ENCODE measurements around the gene SYT12.

Gene SYT12

DNA sequence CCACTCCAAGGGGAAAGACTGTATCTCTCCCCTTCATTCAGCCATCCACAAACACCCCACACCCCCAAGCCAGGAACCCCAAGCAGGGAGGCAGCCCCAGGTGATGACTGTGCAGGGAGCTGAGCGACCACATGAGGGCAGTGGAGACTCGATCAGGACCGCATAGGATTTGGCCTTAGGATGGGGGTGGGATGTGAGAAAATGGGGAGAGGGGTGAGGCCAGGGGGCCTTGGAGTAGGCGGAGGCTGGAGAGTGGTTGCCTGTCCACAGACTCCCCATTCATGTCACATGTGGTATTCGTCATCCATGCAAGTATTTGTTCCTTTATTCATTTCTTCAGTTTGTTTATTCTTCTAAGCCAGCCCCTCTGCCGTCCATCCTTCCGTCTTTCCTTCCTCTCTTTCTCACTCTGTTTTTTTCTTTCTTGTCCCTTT, 31.0 kb downstream of the SYT12 start:
- DNase-seq (ENCODE audit: extremely low spot score, insufficient read length, low read depth) (peak; percentile 58), FAIRE-seq (peak; percentile 70)

DNA sequence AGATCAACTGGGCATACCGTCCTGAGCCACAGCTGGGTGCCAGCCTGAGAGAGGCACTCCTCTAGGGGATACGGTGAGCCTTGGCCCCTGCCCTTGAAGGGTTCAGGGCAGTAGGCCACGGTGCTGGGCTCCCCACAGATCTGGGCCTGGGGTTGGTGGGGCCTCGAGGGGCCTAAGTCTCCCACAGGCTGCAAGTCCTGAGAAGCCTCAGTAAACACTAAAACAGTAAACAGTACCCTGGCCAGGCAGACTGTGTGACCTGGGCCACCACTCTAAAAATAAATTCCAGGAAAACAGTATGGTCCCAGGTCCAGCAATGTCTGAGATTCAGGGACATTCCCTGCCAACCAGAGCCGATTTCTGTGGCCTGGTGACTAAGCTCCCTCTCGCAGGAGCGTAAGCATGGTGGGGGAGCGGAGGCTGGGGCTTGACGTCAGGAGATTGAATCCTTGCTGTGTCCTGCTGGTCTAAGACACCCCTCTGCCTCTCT, 31.5 kb downstream of the SYT12 start:
- FAIRE-seq (no peak), DNase-seq (ENCODE audit: extremely low spot score, insufficient read length, low read depth) (no peak)

DNA sequence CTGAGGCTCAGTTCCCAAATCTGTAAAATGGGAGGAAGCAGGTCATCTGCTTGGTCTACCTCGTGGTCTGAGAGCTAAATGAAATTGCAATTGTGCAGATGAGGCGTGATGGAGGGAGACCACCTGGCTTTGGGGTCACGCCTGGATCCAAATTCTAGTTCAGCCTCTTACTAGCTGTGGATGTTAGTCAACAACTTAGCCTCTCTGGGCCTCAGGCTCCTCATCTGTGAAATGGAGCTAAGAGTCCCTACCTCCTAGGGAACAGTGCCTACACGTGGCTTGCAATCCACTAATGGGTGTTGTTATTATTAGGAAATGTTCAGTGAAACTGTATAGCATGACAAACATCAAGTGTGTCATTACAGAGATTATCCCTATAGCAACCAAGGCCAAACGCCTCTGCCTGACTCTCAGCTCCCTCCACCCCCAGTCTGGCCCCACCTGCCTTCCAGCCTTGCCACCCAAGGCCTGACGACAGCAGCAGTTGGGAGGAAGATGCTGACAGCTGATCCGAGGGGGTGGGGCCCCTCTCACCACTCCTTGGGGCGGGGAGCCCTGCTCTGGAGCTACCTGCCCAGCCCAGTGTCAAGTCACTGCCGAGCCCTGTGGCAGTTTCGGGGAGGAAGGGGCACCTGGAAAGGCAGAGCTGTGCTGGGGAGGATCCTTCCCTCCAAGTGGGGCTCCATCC, 32.0 kb downstream of the SYT12 start:
- no peak for FAIRE-seq
- DNase-seq (ENCODE audit: extremely low spot score, insufficient read length, low read depth) = no peak

DNA sequence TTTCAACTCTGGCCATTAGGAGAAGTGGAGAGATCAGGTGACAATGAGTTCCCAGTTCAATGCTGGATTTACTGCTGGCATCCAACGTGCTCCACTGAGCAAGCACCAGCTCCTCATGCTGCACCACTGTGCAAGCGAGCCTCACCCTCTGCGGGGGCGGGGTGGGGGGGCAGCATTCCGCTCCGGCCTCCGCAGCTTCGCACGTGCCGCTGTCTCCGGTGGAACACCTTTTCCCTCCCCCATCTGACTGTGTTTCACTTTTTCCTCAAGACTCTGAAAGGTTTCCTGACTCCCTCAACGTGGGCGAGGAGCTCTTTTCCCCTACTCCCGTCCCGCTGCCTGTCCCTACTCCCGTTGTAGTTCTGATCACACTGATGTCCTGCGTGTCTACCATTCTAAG, 32.9 kb downstream of the SYT12 start:
- FAIRE-seq (no peak), DNase-seq (ENCODE audit: extremely low spot score, insufficient read length, low read depth) (no peak)

DNA sequence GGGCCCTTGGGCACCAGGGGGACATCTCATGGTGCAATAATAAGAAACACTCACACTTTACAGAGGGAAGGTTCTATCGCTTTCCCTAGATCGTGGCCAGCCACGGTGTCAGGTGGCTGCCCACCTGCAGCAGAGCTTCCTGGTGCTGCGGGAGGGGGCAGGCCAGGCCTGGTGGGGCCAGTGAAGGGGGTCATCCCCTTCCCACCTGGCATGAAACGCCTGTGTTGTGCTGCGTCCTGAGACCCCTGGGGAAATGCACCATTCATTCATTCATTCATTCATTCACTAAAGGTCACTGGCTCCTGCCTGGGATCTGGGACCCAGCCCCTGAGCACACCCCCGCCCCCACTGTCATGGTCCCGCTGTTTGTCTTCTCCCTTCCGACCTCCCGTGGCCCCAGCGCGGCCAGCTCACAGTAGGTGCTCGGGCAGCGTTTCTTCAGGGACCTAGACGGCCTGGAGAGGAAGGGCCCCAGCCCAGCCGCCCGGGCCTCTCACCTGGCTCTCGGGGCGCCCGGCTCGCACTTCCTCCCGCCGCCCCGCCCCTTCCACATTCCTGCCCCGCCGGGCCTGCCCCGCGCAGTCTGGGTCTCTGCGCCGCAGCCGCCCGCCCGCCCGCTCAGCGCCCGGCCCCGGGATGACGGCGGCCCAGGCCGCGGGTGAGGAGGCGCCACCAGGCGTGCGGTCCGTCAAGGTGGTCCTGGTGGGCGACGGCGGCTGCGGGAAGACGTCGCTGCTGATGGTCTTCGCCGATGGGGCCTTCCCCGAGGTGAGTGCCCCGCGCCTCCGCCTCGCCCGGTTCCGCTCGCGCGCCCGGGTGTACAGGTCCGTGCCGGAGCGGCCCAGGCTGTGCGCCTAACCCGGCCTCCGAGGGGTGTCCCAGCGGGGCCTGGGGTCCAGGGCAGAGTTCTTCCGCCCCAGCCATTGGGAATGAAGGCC, 33.6 kb downstream of the SYT12 start, which contains the start of gene RHOD:
Gene RHOD, plus strand, starts transcription at position 581 of the 938 bp plus-strand sequence. Its CDS starts 56 bp downstream, at position 637.
- DNase-seq (ENCODE audit: extremely low spot score, insufficient read length, low read depth) = no peak
- FAIRE-seq = no peak

DNA sequence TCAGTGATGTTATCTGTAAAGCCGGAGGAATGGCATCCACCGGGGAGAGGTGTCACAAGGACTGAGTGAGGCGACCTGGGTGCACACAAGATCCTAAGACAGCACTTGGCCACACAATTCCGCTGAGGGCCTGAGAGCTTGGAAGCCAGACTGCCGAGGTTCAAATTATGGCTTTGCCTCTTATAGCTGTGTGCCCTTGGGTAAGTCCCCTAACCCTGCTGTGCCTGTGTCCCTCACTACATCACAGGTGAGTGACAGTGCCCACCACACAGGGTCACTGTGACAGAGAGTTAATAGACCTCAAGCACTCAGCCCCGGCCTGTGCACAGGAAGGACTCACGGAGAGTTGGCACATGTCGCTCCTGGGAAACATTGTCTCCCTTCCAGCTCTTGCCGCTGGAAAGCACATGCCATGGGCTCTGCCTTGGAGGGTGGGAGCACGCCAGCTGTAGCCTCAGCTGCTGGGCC, 34.3 kb downstream of the SYT12 start:
- no peak for FAIRE-seq
- DNase-seq (ENCODE audit: extremely low spot score, insufficient read length, low read depth) = no peak

DNA sequence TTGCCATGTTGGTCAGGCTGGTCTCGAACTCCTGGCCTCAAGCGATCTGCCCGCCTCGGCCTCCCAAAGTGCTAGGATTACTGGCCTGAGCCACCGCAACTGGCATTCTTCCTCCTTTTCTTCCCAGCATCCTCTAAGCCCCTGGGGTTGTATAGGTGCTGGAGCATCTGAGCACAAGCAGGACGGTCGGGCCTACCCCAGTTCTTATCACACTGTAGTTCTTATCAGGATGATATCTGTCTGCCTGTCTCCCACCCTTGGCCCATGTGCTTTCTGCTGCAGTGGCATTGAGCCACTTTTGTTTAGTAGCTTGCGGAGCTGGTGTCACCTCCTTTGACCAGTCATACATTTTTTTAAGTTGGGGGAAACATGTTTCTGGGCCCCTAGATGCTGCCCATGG, 35.6 kb downstream of the SYT12 start:
- FAIRE-seq (no peak), DNase-seq (ENCODE audit: extremely low spot score, insufficient read length, low read depth) (no peak)

DNA sequence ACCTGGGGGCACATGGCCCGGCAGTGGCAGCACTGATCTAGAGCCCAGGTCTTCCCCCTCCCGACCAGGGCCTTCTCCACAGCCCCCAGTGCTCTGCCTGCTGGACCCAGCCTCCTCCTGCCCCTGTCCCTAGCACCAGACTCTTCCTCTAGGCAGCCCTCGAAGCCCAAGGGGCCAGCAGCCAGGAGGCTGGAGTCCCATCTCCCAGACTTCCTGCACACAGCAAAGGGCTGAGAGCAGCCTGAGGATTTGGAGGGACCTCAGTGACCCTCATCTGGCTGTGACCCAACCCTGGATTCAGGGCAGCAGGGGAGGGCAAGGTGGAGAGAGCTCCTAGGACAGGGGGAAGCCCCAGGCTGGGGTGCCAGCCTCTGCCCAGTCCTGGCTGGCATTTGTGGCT, 36.7 kb downstream of the SYT12 start:
- DNase-seq (ENCODE audit: extremely low spot score, insufficient read length, low read depth) (no peak), FAIRE-seq (no peak)

DNA sequence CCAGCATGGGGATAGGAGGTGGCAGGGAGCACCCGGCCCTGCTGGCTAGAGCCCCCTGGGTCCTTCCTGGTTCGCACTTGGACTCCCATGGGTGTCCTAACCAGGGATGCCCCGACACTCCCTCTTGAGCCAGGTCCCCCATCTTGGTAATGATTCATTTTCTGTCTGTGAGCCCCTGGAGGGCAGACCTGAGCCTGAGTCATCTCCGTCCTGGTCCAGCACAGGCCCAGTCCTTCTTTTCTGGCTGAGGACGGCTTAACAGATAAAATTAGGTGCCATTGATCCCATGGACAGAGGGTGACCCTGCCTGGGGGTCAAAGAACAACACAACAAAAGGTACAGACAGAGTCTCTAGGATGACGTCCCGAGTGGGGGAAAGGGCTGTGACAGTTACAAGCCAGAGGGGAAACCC, 37.2 kb downstream of the SYT12 start:
- no peak for DNase-seq (ENCODE audit: extremely low spot score, insufficient read length, low read depth)
- no peak for FAIRE-seq

DNA sequence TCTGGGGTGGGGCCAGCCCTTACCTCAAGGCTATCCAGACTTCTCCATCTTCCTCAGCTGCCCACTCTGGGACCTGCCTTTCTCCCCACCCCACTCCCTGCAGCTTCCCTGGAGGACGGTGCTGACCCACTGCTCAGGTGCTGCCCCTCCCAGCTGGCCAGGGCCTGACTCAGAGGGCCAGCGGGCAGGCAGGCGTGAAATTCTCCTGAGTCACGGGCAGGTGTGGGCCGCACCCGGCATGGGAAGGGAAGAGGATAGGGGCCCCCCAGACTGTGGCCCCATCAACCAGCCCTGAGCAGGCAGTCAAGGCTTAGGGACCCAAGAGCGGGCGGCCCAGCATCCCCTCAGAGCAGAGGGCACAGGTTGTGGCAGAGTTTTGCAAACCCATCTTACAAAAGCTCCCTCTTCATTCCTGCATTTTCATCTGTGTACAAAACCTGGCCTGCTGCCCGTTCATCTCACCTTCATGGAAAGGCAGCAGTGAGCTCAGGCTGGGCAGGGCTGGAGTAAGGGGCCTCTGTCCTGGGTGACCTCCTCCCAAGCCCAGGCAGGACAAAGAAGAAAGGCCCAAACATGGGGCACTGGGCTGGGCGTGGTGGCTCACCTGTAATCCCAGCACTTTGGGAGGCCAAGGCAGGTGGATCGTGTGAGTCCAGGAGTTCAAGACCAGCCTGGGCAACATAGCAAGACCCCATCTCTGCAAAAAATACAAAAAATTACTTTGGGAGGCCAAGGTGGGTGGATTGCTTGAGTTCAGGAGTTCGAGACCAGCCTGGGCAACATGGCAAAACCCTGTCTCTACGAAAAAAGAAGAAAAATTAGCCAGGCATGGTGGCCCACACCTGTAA, 39.8 kb downstream of the SYT12 start:
- DNase-seq (ENCODE audit: extremely low spot score, insufficient read length, low read depth) (no peak), FAIRE-seq (no peak)

DNA sequence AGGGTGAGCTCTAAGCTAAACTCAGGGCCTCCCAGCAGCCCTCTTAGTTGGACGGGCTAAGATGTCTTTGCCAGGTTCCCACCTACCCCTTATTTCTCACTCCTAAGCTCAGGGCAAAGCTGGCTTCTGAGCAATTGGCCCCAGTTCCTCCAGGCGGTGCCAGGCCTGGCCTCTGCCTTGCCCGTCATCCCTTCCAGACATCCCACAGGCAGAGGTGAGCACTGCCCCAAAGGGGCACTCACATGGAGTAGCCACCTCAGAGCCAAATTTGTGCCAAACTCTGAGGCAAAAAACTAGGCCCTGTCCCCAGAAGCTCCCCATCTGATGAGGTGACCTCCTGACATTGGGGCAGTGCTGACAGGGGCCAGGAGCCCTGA, 43.4 kb downstream of the SYT12 start:
- DNase-seq (ENCODE audit: extremely low spot score, insufficient read length, low read depth) (no peak), FAIRE-seq (no peak)

DNA sequence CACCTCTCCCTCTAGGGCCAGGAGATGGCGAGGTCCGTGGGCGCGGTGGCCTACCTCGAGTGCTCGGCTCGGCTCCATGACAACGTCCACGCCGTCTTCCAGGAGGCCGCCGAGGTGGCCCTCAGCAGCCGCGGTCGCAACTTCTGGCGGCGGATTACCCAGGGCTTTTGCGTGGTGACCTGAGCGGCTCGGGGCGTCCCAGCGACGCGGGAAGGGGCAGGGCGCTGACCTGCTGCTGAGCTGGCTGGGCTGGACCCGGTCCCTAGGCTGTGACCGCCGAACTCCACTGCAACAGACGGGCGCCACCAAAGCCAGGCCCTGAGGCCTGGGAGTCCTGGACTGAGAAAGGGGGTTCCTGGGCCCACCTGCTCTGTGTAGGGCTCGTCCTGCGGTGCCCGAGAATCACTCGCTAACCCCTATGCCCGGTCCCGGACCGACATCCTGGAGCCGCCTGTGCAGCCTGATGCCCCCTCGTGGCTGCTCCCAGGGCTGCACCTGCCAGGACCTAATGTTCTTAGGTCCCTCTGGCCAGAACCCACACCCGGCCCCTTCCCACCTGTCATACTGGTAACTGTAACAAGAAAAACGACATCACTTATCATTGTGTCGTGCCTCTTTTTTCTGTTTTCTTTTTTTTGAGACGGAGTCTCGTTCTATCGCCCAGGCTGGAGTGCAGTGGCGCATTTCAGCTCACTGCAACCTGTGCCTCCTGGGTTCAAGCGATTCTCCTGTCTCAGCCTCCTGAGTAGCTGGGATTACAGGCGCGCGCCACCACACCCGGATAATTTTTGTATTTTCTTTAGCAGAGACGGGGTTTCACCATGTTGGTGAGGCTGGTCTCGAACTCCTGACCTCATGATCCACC, 48.7 kb downstream of the SYT12 start:
- peak; percentile 77 for DNase-seq (ENCODE audit: extremely low spot score, insufficient read length, low read depth)
- peak; percentile 60 for FAIRE-seq

DNA sequence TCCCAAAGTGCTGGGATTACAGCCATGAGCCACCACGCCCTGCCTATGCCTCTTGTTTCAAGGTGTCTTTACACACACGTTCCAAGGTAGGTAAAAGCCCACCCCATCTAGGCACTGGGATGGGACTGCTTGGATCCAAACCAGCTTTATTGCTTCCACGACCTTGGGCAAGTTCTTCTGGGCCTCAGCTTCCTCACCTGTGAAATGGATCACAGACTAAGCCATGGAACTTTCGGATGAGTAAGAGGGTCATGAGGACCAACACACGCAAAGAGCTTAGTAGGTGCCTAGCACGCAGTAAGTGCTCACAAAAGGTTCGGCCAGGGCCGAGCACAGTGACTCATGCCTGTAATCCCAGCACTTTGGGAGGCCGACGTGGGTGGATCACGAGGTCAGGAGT, 49.4 kb downstream of the SYT12 start:
- FAIRE-seq (no peak), DNase-seq (ENCODE audit: extremely low spot score, insufficient read length, low read depth) (no peak)

DNA sequence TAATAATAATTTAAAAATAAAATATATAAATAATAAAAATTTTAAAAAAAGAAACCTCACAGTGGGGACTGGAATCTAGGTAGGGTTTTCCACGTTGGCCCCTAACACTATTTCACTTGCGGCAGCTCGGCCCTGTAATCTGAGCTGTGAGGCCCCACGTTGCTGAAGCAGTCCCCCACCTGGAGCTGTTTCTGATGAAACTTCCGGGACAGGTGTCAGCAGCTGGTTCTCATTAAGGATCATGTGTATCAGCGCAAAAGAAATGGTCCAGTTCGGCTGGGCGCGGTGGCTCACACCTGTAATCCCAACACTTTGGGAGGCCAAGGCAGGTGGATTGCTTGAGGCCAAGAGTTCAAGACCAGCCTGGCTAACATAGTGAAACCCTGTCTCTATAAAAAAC, 51.0 kb downstream of the SYT12 start:
- FAIRE-seq = no peak
- DNase-seq (ENCODE audit: extremely low spot score, insufficient read length, low read depth) = no peak

DNA sequence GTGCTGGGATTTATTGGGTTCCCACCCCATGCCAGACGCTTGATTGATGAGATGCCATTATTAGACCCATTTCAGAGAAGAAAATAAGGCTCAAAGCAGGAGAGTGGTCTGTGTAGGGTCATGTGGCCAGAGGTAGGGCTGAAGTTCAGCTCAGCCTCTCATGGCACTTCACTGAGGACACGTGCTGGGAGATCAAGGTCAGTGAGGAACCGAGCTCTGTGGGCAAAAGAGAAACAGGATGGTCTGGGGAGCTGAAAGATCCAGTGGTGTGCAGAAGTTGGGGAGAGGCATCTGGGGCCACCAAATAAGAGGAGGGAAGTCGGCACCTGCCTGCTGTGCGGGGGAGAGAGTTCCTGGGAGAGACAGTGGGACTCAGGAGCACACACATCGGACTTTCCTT, 53.3 kb downstream of the SYT12 start:
- DNase-seq (ENCODE audit: extremely low spot score, insufficient read length, low read depth) (no peak), FAIRE-seq (no peak)

DNA sequence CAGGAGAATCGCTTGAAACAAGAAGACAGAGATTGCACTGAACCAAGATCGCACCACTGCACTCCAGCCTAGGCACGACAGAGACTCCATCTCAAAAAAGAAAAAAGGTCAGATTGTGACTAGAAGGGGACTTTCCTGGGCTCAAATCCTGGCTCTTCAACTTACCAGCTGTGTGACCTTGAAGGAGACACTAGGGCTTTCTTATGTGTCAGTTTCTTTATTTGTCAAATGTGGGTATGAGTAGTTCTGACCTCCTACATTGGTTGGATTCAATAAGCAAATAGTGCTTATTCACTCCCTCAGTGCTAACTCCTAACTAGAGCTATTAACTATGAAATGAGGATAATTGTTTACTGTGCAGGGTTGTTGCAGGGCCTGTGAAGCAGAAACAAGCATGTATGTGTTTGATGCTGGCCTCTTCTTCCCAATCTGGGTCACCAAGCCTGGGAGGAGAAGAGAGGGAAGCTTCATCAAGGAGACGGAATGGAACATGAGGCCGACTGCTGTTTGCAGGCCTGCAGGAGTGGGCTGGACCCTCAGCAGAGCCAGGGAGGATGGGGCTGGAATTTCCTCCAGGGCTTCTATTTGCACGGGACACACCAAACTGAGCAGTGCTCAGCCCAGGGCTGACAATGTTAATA, 56.3 kb downstream of the SYT12 start:
- FAIRE-seq (no peak), DNase-seq (ENCODE audit: extremely low spot score, insufficient read length, low read depth) (no peak)

DNA sequence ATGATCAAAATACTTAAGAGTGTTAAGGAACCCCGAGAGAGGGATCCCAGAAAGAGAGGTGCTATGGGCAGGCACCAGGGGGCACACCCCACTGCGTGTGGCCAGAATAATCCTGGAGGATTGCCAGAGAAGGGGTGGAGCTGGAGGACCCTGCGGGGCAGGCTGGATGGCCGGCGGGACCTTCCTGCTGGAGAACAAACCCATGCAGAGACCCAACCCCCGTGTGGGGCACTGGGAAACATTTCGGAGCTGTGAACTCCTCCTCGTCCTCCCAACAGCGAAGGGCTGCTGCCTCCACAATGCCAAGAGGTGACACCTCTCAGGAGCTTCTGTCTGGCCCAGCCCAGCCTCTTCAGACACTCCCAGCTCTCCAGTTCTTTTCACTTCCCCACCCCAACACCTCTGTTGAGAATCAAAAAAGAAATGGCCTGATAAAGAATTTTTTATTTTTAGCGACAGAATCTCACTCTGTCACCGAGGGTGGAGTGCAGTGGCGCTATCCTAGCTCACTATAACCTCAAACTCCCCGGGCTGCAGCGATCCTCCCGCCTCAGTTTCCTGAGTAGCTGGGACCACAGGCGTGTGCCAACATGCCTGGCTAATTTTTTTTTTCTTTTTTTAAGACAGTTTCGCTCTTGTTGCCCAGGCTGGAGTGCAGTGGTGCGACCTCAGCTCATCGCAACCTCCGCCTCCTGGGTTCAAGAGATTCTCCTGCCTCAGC, 59.3 kb downstream of the SYT12 start:
- DNase-seq (ENCODE audit: extremely low spot score, insufficient read length, low read depth) (no peak), FAIRE-seq (no peak)

DNA sequence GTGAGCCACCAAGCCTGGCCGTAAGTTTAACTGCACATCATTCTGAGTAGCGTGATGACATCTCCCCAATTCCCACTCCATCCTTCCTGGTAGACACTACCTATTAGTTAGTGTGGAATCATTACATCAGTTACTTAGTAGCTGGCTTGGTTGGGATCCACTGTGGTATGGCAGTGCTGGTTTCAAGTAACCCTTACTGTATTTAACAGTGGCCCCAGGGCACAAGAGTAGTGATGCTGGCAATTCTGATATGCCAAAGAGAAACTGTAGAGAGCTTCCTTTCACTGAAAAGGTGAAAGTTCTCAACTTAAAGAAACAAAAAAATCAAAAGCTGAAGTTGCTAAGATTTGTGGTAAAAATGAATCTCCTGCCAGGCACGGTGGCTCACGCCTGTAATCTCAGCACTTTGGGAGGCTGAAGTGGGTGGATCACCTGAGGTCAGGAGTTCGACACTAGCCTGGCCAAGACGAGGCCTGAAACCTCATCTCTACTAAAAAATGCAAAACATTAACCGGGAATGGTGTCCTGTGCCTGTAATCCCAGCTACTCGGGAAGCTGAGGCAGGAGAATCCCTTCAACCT, 60.9 kb downstream of the SYT12 start:
- no peak for FAIRE-seq
- no peak for DNase-seq (ENCODE audit: extremely low spot score, insufficient read length, low read depth)

Measured in GM18507 (cell line).